ENCODE data around the gene SMNDC1. TPM values are rescaled to one million over a fixed set of nuclear protein-coding genes. Genes with fewer than 3 reads are reported as not detected.

Gene SMNDC1
- total and polyA plus RNA-seq, 2 of the 4 experiments (the other 2 are of a cell fraction) = 3.9 to 15.1 TPM

DNA sequence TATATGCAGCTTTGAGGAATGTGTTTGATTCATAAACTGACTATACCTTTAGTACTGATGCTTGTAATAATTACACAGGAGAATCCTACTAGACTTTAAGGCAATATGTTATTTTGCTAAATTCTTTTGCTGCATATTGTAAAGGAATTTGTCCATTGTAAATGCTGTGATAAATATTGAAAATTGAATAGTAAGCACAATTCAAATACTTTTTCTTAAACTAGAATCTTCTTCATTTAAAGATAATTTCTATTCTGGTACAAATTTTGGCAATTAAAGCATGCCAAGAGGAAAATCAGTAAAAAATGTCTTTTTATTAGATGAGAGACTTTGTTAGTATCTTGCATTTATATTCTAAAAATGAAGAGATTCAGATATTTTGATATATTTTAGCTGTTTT lies 45.4 kb downstream of the SMNDC1 start:
- Histone ChIP-seq H4K91ac (ENCODE audit: insufficient read depth, low read depth, low read length) (no peak overlapping the region), H3K79me1 (ENCODE audit: low read depth in 1 of 2, low read length in 2 of 2) (no peaks in the 10 kb centered on the region), H4K8ac (ENCODE audit: low read depth in 2 of 2, low read length in 2 of 2) (no peak overlapping the region), H3K18ac (ENCODE audit: low read depth, low read length) (no peak overlapping the region), H2AK5ac (ENCODE audit: low read depth, low read length) (no peak overlapping the region), H2BK120ac (ENCODE audit: low read depth, low read length) (no peak overlapping the region), H3K23ac (ENCODE audit: low read depth, low read length) (no peak overlapping the region), H2BK5ac (ENCODE audit: low read depth, low read length, poor library complexity, severe bottlenecking) (no peak overlapping the region), H2AK9ac (replicated peaks; ENCODE audit: low read depth, low read length, poor library complexity) (no peak overlapping the region), H2AFZ (replicated peaks; ENCODE audit: low read length, poor library complexity) (no peak overlapping the region), H3K9me3 (ENCODE audit: control insufficient read depth, insufficient read depth, low read length) (no peaks in the 10 kb centered on the region), H3K9me1 (ENCODE audit: insufficient read depth, low read length) (no peaks in the 10 kb centered on the region), H2BK20ac (ENCODE audit: low read depth, low read length) (no peak overlapping the region), H3K14ac (replicated peaks; ENCODE audit: low read depth, low read length) (no peak overlapping the region), H3K36me3 (ENCODE audit: control insufficient read depth, insufficient read depth, low read length) (no peaks in the 10 kb centered on the region), H3K4ac (ENCODE audit: low read depth, low read length) (no peak overlapping the region), H4K5ac (ENCODE audit: low read depth, low read length) (no peak overlapping the region), H3K56ac (ENCODE audit: extremely low read depth, insufficient read depth, low read length) (no peak overlapping the region), H3K4me2 (ENCODE audit: low read depth, low read length) (no peak overlapping the region), H3K27ac (ENCODE audit: insufficient read depth, low read length) (no peak overlapping the region), H3K4me3 (ENCODE audit: insufficient read depth, low read depth, low read length) (no peak overlapping the region), H3K27me3 (ENCODE audit: control insufficient read depth, insufficient read depth, low read length) (no peaks in the 10 kb centered on the region), H3K4me1 (ENCODE audit: control insufficient read depth, insufficient read depth, low read length) (no peaks in the 10 kb centered on the region; the same call in 1 of the 2 replicates), H3K9ac (ENCODE audit: low read depth, low read length) (no peak overlapping the region), H4K20me1 (ENCODE audit: insufficient read depth, low read length) (no peaks in the 10 kb centered on the region), H2BK15ac (ENCODE audit: low read depth, low read length) (no peak overlapping the region)
- ChIA-PET CTCF (interaction anchor here (0.9 kb wide), 1 partner anchor 20 kb away, joined by 4 read pairs; no protein-coding TSS in a partner anchor), POLR2A (ENCODE audit: unreplicated experiment) (no interaction called here)
- DNase-seq (no peak), ATAC-seq (ENCODE audit: low read depth) (no peak)
- dilution Hi-C loops (cut with HindIII; ENCODE audit: low sequenced_read_pairs, unreplicated experiment) (no loop called here), in situ Hi-C loops (cut with MboI; ENCODE audit: low sequenced_read_pairs) (no loop called here), intact Hi-C loops (cut with micrococcal nuclease) (no loop called here)
- no TSS peak for BruUV-seq (replicated peaks)
- TF ChIP-seq RAD21 (IDR thresholded peaks at IDR 0.05; ENCODE audit: low read length) (no peak), RCOR1 (IDR thresholded peaks at IDR 0.05; ENCODE audit: insufficient replicate concordance, low read length) (no peak), BHLHE40 (IDR thresholded peaks at IDR 0.05; ENCODE audit: low read depth, low read length) (no peak), CHD1 (IDR thresholded peaks at IDR 0.05; ENCODE audit: low read depth, low read length) (no peak), MAZ (IDR thresholded peaks at IDR 0.05; ENCODE audit: borderline replicate concordance, low read depth, low read length) (no peak), RFX5 (IDR thresholded peaks at IDR 0.05; ENCODE audit: low read depth, low read length) (no peak), MAFK (IDR thresholded peaks at IDR 0.05; ENCODE audit: low read depth, low read length) (no peak), NFE2L2 (IDR thresholded peaks at IDR 0.05; ENCODE audit: low read depth, low read length) (no peak), CTCF (conservative IDR thresholded peaks at IDR 0.05; ENCODE audit: low read depth, low read length) (no peak), SMC3 (IDR thresholded peaks at IDR 0.05; ENCODE audit: low read depth, low read length) (no peak), FOS (IDR thresholded peaks at IDR 0.05; ENCODE audit: low read depth, low read length) (no peak)
